Activated CD8-positive, alpha-beta memory T cell treated with anti-CD3 and anti-CD28 coated beads for 24 hours (primary cell): Measurements from ENCODE around the gene SMIM5.

Experiments
- DNase-seq: peaks from one replicate; pipeline ENCODE4 v3.0.0-alpha.2; 2020

The SMIM5 gene

DNA sequence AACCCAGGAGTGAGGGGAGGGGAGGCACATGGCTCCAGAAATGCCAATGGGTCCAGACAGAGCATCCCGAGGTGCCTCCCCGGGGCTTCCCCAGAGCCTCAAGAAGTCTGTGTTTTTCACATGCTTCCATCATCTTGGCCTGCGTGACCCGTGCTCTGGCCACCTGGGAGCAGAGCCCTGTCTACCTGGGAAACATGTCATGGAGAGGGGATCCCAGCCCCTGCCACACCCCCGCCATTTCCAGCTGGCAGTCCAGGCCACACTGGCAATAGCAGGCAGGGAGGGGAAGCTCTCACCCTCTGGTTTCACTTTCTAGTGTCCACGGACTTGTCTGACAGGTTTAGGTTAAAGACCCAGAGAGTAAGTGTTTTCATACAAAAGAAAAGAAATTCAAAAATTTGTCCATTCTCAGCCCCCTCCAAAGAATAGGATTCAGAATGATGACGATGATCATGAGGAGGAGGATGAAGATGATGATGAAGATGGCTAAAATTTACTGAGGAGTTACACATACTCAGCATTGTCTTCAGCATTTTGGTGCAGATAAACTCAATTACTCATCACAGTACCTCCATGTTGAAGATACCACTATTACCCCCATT is 9.0 kb downstream of the SMIM5 start:
- no peak for DNase-seq

- no peak for DNase-seq
These were observed 9.8 kb downstream of the SMIM5 start for GRCh38 chr17:75642784-75643642.

DNA sequence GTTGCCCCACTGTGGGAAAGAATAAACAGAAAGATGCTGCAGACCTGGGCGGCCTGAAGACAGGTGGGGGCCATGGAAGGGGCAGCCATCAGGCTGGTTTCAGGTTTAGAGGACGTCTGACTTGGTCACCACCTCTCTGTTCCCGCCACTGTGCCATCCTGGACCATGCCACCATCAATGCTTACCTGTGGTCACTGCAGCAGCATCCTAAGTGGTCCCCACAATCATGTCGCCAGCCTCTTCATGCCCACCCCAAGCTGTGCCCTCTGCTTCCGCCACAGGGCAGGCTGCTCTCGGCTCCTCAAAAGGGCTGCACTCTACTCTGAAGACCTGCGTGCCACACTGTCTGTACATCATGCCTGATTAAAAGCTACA is 10.4 kb downstream of the SMIM5 start:
- DNase-seq: no peak

DNA sequence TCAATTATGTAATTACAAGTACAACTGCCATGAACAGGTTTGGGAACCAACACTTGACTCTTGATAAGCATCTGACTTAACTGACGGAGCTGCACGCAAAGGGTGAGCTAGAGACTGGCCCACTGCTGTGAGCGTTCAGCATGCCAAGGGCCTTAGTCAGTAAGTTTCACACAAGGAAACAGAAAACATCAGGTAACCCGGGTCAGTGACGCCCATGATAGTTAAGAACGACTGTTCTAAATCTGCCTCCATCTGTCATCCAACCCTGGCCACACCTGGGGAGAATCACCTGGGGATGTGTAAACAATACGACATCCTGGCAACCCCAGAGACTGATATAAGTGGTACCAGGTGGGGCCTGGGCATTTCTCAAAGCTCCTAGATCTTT is 12.3 kb downstream of the SMIM5 start:
- no peak for DNase-seq

- DNase-seq: no peak
These were observed 12.8 kb downstream of the SMIM5 start for GRCh38 chr17:75645889-75646637.

- DNase-seq: no peak
These were observed 13.4 kb downstream of the SMIM5 start for GRCh38 chr17:75646638-75646992.

DNA sequence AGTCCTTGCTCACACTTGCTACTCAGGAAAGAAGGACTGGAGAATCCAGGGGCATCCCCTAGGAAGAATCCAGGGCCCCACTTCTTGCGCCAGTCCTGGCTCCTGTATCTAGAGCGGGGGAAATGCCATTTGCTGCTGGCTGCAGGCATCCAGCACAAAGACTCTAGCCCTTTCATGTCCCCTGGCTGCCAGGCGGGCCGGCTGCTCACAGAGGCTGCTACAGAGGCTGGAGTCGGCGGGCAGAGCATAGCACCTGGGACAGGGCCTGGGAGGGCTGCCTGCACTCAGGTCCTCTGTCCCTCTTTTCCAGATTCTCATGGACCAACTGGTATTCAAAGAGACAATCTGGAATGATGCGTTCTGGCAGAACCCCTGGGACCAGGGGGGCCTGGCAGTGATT is 13.8 kb downstream of the SMIM5 start:
- DNase-seq: no peak

- no peak for DNase-seq
These were observed 14.7 kb downstream of the SMIM5 start for GRCh38 chr17:75647921-75648320.

DNA sequence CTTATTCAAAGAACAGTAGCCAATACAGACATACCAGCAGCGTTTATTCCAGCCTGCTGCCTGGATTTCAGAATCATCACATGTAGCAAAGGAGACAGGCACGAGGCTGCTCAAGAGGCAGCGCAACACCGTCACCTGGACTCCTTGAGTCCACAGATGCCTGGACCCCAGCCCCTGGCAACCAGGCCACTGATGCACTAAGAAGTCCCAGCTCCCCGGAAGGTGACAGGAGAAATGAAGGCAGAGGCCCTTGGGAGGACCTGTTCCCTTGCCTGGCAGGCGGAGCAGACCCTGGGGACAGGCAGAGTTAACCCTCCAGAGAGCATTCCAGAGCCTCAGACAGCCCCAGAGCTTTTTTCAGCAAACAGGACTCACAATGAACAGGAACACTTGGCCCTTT is 16.5 kb downstream of the SMIM5 start:
- no peak for DNase-seq

DNA sequence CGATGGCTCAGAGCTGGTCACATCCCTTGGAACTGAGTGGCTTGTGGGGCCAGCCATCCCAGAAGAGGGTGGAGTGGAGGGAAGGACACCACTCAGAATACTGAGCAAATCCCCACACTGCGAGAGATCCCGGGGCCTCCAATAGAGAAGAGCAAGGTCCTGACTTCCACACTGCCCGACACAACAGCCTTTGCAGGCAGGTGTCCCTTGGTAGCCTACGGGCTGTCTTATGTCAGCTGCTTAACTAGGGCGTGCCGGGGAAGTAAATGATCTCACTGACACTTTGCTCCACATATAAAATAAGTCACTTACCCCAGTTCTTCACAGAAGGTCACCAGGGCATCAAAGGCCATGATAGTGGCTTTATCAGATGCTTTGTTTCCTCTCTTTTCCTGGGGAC is 17.6 kb downstream of the SMIM5 start:
- DNase-seq: no peak

DNA sequence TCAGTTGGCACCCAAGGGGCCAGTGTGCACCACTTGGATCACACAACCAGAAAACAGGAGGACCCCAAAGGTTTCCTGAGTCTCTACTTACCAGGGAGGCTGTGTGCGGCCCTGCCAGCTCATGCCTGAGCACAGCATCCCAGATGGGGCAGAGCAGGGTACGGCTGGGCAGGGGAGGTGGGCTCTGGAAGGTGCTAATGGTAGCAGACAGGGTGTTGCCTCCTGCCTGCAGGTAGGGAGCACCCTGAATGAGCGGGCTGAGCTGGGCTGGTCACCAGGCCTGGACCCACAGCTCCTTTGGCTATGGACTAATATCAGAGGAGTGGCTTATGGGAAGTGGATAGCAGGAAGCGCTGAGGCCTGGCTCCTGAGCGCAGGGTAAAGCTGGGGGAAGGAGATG is 19.1 kb downstream of the SMIM5 start:
- no peak for DNase-seq

GRCh38 chr17:75652934-75653549 is 19.8 kb downstream of the SMIM5 start:
- DNase-seq: no peak

DNA sequence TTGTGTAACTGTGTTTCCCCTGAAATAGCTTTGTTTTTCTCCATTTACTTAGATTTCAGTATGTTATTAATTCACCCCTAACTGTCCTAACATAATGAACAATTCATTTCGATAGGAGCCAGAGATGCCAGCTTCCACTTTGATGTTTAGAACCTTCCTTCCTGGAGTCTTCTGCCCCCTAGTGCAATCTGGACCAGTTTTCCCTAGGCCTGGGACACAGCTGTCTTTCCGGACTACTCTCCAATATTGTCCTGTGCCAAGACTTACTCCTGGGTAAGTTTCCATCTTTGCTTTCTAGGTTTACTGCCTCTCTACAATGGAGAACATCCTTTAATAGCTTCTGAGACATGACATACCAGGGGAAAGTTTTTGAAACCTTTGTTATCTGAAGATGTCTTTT is 20.9 kb downstream of the SMIM5 start:
- no peak for DNase-seq

DNA sequence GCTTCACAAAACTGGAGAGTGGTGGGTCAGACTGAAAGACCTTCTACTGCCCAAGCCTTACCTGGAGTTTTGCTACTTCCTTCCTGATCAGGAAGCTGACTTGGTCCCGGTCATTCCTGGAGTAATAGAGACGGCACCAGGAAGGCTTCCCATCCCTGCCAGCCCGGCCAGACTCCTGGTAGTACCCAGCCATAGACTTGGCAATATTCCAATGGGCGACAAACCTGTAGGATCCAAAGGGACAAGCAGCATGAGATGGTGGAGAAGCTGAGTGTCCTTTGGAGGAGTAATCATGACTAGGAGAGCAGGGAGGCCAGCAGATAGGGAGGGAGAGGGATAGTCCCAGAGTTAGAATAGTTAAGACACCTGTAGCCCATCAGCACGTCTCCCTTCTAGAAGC is 25.0 kb downstream of the SMIM5 start:
- no peak for DNase-seq

DNA sequence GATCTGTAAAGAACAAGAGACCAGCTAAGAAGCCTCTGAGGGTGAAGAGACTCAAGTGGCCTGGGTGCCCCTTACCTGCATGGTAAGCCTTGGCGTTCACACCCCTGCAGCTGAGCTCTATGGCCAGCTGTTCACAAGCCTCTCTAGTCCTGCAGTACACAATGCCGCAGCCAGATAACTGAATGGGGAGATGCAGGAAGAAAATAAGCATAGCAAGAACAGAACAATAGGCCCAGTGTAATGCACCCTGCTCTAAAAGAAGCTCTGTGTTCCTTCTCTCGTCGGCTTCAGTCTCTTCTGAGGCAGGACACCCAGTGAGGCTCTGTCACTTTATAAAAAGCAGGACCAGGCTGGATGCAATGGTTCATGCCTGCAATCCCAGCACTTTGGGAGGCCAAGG is 28.3 kb downstream of the SMIM5 start:
- no peak for DNase-seq

DNA sequence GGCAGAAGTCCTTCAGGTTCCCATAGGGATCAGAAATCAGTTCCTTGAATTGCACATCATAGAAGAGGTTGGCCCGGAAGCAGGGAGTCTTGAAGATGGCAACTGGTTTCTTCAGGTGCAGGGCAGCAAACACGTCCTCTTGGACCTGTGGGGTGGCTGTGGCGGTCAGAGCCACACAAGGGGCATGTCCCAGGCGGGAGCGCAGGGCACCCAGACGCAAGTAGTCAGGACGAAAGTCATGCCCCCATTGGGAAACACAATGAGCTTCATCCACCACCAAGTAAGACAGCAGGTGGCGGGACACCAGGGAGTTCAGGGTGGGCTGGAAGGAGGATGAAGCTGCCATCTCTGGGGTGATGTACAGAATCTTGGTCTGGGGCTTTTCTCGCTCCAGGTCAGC is 29.3 kb downstream of the SMIM5 start:
- no peak for DNase-seq

- no peak for DNase-seq
These were observed 30.9 kb downstream of the SMIM5 start for GRCh38 chr17:75664099-75664549.

DNA sequence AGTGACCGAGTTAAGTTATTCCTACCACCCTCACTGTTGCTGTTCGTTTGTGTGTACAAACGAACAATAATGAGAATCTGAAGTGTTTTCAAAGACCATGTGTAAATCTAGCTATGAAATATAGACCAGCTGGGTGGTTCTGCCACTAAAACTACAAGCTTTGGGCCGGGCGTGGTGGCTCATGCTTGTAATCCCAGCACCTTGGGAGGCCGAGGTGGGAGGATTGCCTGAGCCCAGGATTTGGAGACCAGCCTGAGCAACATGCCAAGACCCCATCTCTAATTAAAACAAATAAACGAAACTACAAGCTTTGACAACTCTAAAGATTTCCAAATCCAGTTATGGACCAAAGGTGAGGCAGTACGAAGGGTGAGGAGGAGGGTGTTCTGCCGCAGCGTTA is 32.7 kb downstream of the SMIM5 start:
- DNase-seq: no peak

GRCh38 chr17:75666959-75667790 is 33.9 kb downstream of the SMIM5 start, which contains the start of the genes RECQL5 and SAP30BP:
TSS of gene RECQL5 (minus strand) at chr17:75667154. CDS start at chr17:75666557, 597 bp downstream.
TSS of gene SAP30BP (plus strand) at chr17:75667338. CDS start at chr17:75667373, 35 bp downstream.
- DNase-seq: peak; percentile 99

DNA sequence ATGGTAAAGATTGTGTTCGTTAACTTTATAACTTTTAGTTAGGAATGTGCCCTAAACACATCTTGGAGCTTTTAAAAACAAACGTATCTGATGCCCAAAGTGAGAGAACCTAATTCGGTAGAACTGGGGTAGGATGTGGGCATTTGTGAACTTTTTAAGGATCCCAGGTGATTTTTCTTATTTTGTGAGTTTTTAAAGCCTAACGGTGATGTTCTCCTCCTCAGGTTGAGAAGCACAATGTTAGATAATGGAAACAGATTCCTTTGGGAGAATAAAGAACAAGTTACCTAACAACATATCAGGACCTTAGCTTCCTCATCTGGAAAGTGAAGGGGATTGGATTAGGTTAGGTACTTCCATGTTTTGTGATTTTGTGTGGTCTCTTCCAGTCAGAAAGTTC is 34.6 kb downstream of the SMIM5 start:
- no peak for DNase-seq

GRCh38 chr17:75668489-75668888 is 35.3 kb downstream of the SMIM5 start:
- no peak for DNase-seq

DNA sequence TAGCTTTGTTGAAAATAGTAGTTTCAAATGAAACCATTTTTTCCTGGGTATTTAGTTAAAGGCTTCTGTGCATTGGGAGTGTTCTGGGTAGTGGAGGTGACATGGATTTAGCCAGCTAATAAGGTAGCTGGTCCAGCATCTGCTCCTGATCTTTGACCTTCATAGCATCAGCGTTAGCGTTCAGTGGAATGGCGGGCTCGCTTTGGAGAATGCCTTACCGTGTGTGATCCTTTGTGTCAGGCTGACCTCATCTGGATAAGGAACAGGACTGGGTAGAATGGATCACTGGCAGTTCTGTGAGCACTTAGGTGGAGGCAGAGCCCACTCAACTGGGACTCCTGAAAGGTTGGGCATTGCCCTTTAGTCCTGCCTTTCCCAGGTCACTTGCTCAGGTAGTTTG is 37.6 kb downstream of the SMIM5 start:
- DNase-seq: no peak
